HFFc6 (cell line): ENCODE data around the gene ERFE. TPM values are rescaled to one million over a fixed set of nuclear protein-coding genes. Genes with fewer than 3 reads are reported as not detected.

ENCODE experiments used
- DNase-seq: peaks from one replicate; pipeline ENCODE4 v3.0.0-alpha.2; 2018
- H3K27ac Mint-ChIP-seq: 2 replicates; pipeline ENCODE4 v1.8.0; 2020; ENCODE audit warnings: mild to moderate bottlenecking, mixed read lengths
- H3K27me3 Mint-ChIP-seq: 2 replicates; pipeline ENCODE4 v1.8.0; 2021; ENCODE audit warnings: mild to moderate bottlenecking, moderate library complexity, mixed read lengths; ENCODE audit not compliant: insufficient read depth
- H3K36me3 Mint-ChIP-seq: 2 replicates; pipeline ENCODE4 v1.8.0; 2021; ENCODE audit warnings: low read depth, mixed read lengths
- H3K4me1 Mint-ChIP-seq: 2 replicates; pipeline ENCODE4 v1.8.0; 2020; ENCODE audit warnings: low read depth, mixed read lengths
- H3K4me3 Mint-ChIP-seq: 2 replicates; pipeline ENCODE4 v1.8.0; 2020; ENCODE audit warnings: mild to moderate bottlenecking, moderate library complexity, mixed read lengths
- H3K9me3 Mint-ChIP-seq: 2 replicates; pipeline ENCODE4 v1.8.0; 2020; ENCODE audit warnings: mild to moderate bottlenecking, mixed read lengths
- total RNA-seq, 6 experiments: library from RNA; stranded (reverse); fragmentation: NEBNext Ultra II Directional; extraction: Animal tissue kit (Norgen Biotek cat#: 25700); gene quantifications; 2 replicates in 1 of 6; 3 replicates in 5 of 6; pipeline ENCODE4 v1.2.3, GENCODE V29; 2021
- TF ChIP-seq, protein P1 (sequence below): fragments of 200-600 bp; sonication (generic); IDR thresholded peaks from 2 replicates; pipeline ENCODE4 v1.5.0; 2021; ENCODE audit warnings: antibody characterized with exemption, mild to moderate bottlenecking

ERFE gene
- total RNA-seq, 6 experiments from 2014 or later: 0.19 to 0.46 (median 0.41) TPM; not detected in 1

DNA sequence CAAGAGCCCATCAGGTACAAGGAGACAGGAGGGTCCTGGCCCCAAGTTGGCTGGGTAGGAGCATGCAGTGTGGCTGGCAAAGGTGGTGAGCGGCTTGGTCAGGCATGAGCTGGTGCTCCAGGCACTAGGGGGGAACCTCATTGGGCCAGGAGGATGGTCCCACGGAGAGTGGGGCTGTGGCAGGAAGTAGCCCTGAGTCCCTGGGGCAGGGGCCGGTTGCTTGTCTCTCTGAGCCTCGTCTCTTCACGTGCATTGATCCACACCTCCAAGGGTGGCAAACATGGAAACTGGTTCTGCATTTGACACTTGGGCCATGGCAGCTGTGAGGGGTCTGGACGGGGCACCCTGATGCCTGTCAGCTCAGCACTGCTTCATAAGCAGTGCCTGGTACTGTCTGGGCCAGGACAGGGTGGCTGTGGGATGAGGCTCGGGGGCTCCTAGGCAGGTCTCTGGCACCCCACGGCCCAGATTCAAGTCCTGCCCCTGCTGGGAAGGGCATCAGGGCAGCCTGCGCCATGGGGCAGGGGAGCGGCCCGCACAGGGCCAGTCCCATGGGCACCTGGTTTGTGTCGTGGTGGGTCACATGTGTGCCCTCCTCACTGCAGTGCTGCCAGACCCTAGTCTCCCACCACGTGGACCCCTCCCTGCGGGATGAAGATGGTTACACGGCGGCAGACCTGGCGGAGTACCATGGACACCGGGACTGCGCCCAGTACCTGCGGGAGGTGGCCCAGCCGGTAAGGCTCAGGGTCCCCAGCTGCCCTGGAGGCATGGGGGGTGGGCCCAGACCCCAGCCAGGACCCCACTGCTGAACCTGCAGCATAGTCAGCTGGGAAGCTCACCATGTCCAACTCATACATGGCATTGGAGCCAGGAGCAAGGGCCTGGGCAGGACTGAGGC is 42.2 kb upstream of the ERFE start:
- H3K27me3 Mint-ChIP-seq: peaks cover 17% of the 10 kb centered on the region
- DNase-seq: no peak
- peaks cover 8% of the 10 kb centered on the region for H3K4me1 Mint-ChIP-seq
- TF ChIP-seq, protein P1, sequence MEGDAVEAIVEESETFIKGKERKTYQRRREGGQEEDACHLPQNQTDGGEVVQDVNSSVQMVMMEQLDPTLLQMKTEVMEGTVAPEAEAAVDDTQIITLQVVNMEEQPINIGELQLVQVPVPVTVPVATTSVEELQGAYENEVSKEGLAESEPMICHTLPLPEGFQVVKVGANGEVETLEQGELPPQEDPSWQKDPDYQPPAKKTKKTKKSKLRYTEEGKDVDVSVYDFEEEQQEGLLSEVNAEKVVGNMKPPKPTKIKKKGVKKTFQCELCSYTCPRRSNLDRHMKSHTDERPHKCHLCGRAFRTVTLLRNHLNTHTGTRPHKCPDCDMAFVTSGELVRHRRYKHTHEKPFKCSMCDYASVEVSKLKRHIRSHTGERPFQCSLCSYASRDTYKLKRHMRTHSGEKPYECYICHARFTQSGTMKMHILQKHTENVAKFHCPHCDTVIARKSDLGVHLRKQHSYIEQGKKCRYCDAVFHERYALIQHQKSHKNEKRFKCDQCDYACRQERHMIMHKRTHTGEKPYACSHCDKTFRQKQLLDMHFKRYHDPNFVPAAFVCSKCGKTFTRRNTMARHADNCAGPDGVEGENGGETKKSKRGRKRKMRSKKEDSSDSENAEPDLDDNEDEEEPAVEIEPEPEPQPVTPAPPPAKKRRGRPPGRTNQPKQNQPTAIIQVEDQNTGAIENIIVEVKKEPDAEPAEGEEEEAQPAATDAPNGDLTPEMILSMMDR: no peak
- H3K9me3 Mint-ChIP-seq: peaks cover 28% of the 10 kb centered on the region
- no peak overlapping the region for H3K27ac Mint-ChIP-seq
- H3K36me3 Mint-ChIP-seq: peaks cover 19% of the 10 kb centered on the region; the same call in 1 of the 2 replicates
- no peak overlapping the region for H3K4me3 Mint-ChIP-seq

DNA sequence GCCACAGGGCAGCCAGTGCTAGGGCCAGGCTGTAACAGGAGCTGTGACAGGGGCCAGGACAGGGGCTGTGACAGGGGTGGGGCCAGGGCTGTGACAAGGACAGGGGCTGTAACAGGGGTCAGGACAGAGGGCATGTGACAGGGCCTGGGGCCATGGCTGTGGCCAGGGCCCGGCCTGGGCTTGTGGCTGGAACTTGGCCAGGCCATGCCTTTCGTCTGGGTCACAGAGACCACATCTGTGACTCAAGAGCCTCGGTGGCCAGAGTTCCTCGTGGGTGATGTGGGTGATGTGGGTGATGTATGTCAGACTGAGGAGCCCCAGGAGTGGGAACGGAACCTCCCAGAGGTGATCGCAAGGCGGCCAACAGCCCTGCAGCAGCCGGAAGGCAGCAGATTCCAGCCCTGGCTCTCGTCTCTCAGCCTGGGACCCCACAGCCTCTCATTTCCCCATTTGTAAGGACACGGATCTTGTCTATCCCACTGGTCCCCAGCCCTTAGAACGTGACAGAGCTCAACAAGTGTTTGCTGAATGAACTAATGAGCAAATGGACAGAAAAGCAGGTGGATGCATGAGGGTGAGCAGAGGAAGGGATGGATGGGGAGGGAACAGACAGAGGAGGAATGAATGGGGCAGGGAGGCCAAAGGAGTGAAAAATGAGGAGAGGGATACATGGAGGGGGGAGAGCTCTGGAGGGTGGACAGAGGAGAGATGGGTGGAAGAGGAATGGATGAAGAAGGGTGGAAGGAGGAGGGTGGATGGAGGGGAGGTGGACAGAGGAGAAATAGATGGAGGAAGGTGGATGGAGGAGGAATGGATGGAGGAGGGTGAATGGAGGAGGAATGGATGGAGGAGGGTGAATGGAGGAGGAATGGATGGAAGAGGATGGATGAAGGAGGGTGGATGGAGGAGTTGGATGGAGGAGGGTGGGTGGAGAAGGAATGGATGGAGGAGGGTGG is 41.3 kb upstream of the ERFE start:
- peak; percentile 70 for DNase-seq
- no peak overlapping the region for H3K27ac Mint-ChIP-seq
- no peak overlapping the region for H3K4me3 Mint-ChIP-seq
- H3K4me1 Mint-ChIP-seq: peaks cover 8% of the 10 kb centered on the region
- H3K36me3 Mint-ChIP-seq: peaks cover 15% of the 10 kb centered on the region; the same call in 1 of the 2 replicates
- H3K27me3 Mint-ChIP-seq: peaks cover 21% of the 10 kb centered on the region
- TF ChIP-seq, protein P1: no peak
- H3K9me3 Mint-ChIP-seq: peaks cover 20% of the 10 kb centered on the region

DNA sequence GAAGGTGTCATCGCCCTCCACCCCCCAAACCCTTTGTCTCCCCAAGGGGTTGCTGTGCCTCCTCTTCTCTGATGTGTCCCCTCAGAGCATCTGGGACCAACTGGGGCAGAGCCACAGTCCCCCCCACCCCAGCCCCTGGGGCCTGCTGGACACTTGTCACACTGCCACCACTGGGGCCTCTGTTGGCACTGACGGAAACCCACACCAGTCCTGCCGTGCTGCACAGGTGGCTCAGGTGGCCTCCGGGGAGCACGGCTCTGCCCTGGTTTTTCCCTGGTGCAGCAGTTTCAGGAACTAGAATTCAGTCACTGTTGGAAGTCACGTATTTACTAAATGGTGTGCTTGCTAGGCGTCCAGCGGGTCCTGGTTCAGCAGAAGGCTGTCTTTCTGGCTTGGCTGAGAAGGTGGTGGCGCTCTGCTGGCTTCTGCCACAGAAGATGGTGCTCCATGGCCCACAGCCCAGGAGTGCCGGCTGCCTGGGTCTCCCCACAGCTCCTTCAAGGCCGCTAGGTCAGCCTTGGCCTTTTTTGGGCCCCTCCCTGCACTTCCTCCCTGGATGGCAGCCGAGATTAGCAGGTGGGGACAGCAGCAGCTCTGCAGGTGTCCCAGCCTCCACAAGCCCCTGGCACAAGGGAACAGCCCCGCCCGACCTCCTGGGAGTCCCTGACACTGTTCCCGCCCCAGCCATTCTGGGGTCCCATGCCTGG is 38.9 kb upstream of the ERFE start:
- DNase-seq: no peak
- TF ChIP-seq, protein P1: no peak
- no peak overlapping the region for H3K27ac Mint-ChIP-seq
- H3K27me3 Mint-ChIP-seq: peaks cover 19% of the 10 kb centered on the region
- 0 out of 2 replicates have a peak, but pooled peaks cover 5% of the 10 kb centered on the region for H3K36me3 Mint-ChIP-seq
- H3K4me3 Mint-ChIP-seq: no peak overlapping the region
- no peaks in the 10 kb centered on the region for H3K9me3 Mint-ChIP-seq
- H3K4me1 Mint-ChIP-seq: peaks cover 8% of the 10 kb centered on the region

DNA sequence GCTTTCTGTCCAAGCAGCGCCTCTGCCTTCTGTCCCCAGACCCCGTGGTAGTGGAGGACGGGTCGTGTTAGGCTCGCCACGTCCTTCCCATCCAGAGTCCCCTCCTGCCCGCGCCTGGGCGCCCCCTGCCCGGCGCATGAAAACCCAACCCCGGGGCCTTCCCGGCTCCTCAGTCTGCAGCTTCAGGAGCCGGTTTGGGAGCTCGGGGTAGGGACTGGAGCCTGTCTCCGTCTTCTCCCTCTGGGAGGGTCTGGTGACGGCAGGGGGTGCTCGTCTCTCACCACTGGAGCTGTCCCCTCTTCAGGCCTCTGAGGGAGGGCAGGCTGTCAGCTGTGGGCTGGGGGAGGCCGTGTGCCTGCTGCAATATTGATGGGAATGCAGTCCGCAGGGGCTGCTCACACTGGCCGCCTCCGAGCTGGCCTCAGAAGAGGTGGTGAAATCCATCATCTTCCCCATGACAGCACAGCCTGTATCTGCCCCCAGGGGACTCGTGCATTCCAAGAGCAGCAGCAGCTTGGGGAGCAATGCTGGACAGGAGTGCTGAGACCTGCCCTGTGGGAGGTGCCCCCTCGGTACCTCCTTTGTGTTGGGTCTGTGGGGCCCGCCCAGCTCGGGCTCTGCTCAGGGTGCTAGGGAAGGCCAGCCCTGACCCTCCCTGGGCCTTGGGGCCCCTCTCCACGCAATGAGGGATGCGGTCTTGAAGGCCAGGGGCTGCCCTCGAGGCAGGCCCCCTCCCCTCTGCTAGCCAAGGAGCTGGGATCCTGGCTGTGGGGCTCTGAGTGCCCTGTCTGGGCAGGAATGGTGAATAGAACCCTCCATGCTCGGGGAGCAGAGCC is 38.1 kb upstream of the ERFE start:
- TF ChIP-seq, protein P1: peak; percentile 47; the same call in 1 of the 2 replicates
- Mint-ChIP-seq H3K4me1 (peaks cover 8% of the 10 kb centered on the region), H3K27me3 (peaks cover 19% of the 10 kb centered on the region), H3K4me3 (no peak overlapping the region), H3K27ac (no peak overlapping the region), H3K36me3 (0 out of 2 replicates have a peak, but pooled peaks cover 5% of the 10 kb centered on the region), H3K9me3 (no peaks in the 10 kb centered on the region)
- no peak for DNase-seq
